ENCODE results near the gene RAD50. TPM values are rescaled to one million over a fixed set of nuclear protein-coding genes. Genes with fewer than 3 reads are reported as not detected.

RAD50 gene
- total RNA-seq, 1 donor from 2014 or later, result 42.6 TPM

GRCh38 chr5:132668706-132669454 lies 112.1 kb downstream of the RAD50 start:
- ChIA-PET CTCF (no interaction called here), POLR2A (no interaction called here)
- intact Hi-C loops (cut with micrococcal nuclease), result no loop called here
- Mint-ChIP-seq H3K27ac (no peak overlapping the region), H3K27me3 (no peaks in the 10 kb centered on the region), H3K4me3 (no peak overlapping the region), H3K36me3 (ENCODE audit: low read depth) (no peaks in the 10 kb centered on the region), H3K9me3 (no peaks in the 10 kb centered on the region), H3K4me1 (peaks cover 2% of the 10 kb centered on the region)
- no peak for TF ChIP-seq CTCF (IDR thresholded peaks at IDR 0.05)
- ATAC-seq (ENCODE audit: low read depth) (no peak), DNase-seq (no peak)

- no peak overlapping the region for H3K27ac Mint-ChIP-seq
- CTCF ChIA-PET, result no interaction called here
These were observed 112.7 kb downstream of the RAD50 start for GRCh38 chr5:132669455-132669820.

GRCh38 chr5:132669966-132670882 lies 113.4 kb downstream of the RAD50 start:
- no peak for TF ChIP-seq CTCF (IDR thresholded peaks at IDR 0.05)
- Mint-ChIP-seq H3K27ac (no peak overlapping the region), H3K9me3 (no peaks in the 10 kb centered on the region), H3K4me3 (no peak overlapping the region), H3K4me1 (peaks cover 3% of the 10 kb centered on the region), H3K27me3 (no peaks in the 10 kb centered on the region), H3K36me3 (ENCODE audit: low read depth) (no peaks in the 10 kb centered on the region)
- ChIA-PET CTCF (no interaction called here), POLR2A (interaction anchor here (0.7 kb wide), 1 partner anchor 9 kb away, joined by 3 read pairs; no protein-coding TSS in a partner anchor)
- DNase-seq (no peak), ATAC-seq (ENCODE audit: low read depth) (no peak)
- intact Hi-C loops (cut with micrococcal nuclease), result no loop called here

More at GRCh38 chr5:132669455-132669820, 112.7 kb downstream of the RAD50 start:
- H3K4me3 Mint-ChIP-seq, result no peak overlapping the region
- no peaks in the 10 kb centered on the region for H3K4me1 Mint-ChIP-seq
- DNase-seq (no peak), ATAC-seq (ENCODE audit: low read depth) (no peak)
- H3K9me3 Mint-ChIP-seq, result no peaks in the 10 kb centered on the region
- POLR2A ChIA-PET, result interaction anchor here (0.7 kb wide), 1 partner anchor 8 kb away, joined by 3 read pairs; no protein-coding TSS in a partner anchor
- no peaks in the 10 kb centered on the region for H3K36me3 Mint-ChIP-seq (ENCODE audit: low read depth)
- intact Hi-C loops (cut with micrococcal nuclease), result no loop called here
- no peaks in the 10 kb centered on the region for H3K27me3 Mint-ChIP-seq
- no peak for TF ChIP-seq CTCF (IDR thresholded peaks at IDR 0.05)

- intact Hi-C loops (cut with micrococcal nuclease), result no loop called here
- Mint-ChIP-seq H3K36me3 (ENCODE audit: low read depth) (no peaks in the 10 kb centered on the region), H3K27me3 (no peaks in the 10 kb centered on the region), H3K4me3 (no peak overlapping the region), H3K27ac (no peak overlapping the region), H3K4me1 (peaks cover 5% of the 10 kb centered on the region), H3K9me3 (no peaks in the 10 kb centered on the region)
- DNase-seq, result no peak
- TF ChIP-seq CTCF (IDR thresholded peaks at IDR 0.05), result no peak
- CTCF ChIA-PET, result no interaction called here
- POLR2A ChIA-PET, result no interaction called here
- ATAC-seq (ENCODE audit: low read depth), result no peak
These were observed 114.2 kb downstream of the RAD50 start for GRCh38 chr5:132671000-132671399.

GRCh38 chr5:132673488-132673887 lies 116.7 kb downstream of the RAD50 start:
- intact Hi-C loops (cut with micrococcal nuclease), result no loop called here
- ChIA-PET CTCF (no interaction called here), POLR2A (no interaction called here)
- Mint-ChIP-seq H3K9me3 (no peaks in the 10 kb centered on the region), H3K4me3 (no peak overlapping the region), H3K4me1 (peaks cover 5% of the 10 kb centered on the region), H3K27ac (no peak overlapping the region), H3K36me3 (ENCODE audit: low read depth) (no peaks in the 10 kb centered on the region), H3K27me3 (no peaks in the 10 kb centered on the region)
- DNase-seq (no peak), ATAC-seq (ENCODE audit: low read depth) (no peak)
- TF ChIP-seq CTCF (IDR thresholded peaks at IDR 0.05), result no peak

Measured in activated B cell treated with CpG ODN at 0.5 μM for 24 hours (primary cell).